GM21786 (cell line): ENCODE data around the gene CFAP43.

ENCODE experiments used
- ATAC-seq: cut with Tn5 transposase; IDR thresholded peaks from one replicate; pipeline ENCODE4 v1.9.1; 2021; ENCODE audit not compliant: unreplicated experiment

The CFAP43 gene

DNA sequence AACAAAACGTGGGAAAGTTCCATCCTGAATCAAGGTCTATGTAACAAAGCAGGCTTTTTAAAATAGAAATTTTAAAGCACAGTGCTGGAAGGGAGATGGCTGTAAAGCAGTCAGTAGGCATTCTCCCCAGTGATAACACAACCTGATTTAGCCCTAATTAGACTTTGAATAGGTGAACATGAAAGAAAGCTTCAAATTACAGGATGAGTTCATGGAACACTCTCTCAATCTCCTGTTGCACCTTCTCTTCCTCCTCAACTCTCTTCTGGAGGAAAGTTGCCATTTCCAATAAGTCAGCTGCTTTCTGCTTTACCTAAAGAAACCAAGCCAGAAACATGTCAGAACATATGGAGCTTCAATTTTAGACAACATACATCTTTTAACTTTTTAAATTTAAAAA is 90.1 kb downstream of the CFAP43 start:
- ATAC-seq = no peak

DNA sequence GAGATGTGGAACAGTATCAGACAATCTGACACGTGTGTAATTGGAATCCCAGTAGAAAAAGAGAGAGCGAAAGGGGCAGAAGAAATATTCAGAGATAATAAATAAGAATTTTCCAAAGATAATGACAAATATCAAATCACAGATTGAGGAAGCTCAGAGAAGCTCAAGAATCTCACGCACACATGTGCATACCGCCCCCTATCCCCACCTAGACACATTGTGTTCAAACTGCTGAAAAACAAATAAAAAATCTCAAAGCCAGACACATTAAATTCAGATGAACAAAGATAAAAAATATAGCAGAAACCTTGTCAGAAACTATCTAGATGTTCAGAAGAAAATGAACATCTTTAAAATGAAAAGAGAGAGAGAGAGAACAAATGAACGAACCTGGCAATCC is 92.9 kb downstream of the CFAP43 start:
- ATAC-seq = no peak

DNA sequence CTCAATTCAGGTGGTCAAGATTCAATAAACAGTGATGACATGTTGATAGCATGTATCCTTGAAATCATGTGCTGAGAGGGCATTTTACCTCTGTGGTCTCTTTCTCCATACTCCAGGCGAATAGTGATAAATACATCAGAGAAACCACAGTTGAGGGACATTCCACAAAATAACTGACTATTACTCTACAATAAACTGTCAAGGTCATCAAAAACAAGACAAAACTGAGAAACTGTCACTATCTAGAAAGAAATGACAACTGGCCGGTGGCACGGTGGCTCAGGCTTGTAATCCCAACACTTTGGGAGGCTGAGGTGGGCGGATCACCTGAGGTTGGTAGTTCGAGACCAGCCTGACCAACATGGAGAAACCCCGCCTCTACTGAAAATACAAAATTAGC is 94.0 kb downstream of the CFAP43 start:
- no peak for ATAC-seq

DNA sequence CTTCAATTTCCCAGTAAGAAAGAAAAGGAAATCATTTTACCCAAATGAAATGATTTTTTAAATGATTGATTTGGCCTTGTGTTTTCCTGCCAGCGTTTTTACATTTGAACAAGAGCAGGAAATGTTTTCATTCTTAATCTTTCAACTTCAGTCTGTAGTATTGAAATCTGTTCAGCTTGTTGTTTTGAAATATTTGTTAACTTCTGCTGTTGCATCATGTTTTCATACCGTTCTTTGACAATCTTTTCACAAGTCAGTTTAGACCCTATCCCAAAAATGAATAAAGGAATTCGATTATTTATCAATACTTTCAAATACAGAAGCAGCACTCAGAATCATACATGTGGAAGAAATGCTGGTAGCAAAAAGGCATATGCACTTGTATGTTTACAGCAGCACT is 102.1 kb downstream of the CFAP43 start:
- ATAC-seq = no peak

DNA sequence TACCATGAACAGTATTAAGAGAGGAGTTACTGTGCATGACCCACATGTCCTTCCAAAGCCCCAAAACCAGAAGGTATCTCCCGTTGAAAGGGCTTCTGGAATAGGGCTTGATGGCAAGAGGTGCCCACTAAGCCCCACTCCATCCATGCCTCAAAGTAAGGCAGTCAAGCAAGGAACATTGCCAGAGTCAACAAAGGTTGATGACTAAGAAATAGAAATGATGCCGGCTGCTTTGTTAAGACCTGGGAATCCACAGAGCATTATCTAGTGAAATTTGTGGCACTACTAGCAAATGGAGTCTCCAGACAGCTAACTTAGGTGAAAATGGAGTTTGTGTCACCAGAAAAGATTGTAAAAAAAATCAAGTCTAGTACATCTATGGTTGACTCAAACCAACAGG is 104.0 kb downstream of the CFAP43 start:
- no peak for ATAC-seq

DNA sequence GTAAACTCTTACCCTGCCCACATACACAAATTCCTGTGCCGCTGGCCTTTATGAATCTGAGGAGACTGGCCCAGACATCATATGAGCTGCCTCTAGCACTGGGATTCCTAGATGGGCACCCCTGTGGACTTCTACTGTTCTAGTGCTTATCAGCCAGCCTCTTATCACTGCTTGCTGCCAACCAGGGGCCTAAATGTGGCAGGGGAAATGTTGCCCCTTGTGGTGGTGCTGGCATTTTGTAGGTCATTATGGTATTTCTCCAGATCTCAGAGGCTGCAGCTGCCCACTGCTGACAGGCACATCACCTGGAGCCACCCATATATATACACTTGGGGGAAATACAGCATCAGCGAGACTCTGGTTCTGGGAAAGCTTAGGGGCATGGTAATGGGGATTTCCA is 104.8 kb downstream of the CFAP43 start:
- peak; percentile 69 for ATAC-seq

DNA sequence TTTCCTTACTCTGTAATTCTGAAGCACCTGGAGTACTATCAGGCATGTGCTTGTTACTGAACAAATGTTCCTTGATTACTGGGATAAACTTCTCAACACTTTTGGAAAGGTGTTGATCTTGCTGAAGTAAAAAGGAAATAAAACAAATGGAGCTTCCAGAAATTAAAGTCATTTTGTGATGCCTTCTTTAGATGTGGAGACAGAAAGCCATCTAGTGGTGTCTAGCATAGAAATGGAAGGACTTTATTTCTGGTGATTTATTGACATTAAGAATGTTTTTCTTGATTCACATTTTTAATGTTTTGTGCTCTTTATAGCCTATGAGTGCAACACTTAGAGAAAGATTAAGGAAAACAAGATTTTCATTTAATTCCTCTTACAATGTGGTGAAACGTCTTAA is 108.8 kb downstream of the CFAP43 start:
- ATAC-seq = no peak

DNA sequence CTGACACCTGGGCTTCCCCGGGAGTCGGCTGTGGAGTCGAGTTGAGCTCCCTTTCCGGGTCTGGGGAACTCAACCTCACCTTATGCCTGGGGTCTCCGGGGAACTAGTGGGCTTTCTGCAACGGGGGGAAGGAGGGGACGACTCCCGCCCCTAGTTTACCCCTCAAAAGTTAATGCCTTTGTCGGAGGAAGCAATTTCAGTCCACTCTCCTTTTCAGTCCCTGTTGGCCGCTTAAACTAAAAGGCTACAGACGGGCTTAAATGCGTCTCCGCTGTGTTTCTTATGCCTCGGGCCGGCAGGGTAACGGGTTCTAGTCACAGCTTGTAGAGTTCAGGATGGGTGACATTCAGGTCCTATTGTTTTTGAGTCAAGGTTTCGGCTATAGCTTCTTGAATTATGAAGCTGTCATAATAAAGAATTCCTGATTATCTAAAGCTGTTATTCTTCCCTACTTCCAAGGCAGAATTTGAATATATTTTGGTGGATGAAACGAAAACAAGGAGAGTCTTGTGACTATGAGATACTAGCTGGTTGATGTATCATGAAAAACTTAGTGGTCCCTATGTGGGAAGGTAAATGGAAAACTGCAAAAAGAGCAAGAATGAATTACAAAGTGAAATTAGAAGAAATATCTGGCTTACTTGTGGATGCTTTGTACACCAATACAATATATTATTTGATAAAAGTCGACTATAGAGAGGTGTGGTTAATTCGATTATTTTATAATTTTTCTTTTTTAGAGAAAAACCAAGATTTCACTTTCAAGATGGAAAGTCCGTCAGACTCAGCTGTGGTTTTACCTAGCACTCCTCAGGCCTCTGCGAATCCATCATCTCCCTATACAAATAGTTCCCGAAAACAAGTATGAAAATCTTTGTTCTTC is 109.7 kb downstream of the CFAP43 start:
- peak; percentile 1 for ATAC-seq

DNA sequence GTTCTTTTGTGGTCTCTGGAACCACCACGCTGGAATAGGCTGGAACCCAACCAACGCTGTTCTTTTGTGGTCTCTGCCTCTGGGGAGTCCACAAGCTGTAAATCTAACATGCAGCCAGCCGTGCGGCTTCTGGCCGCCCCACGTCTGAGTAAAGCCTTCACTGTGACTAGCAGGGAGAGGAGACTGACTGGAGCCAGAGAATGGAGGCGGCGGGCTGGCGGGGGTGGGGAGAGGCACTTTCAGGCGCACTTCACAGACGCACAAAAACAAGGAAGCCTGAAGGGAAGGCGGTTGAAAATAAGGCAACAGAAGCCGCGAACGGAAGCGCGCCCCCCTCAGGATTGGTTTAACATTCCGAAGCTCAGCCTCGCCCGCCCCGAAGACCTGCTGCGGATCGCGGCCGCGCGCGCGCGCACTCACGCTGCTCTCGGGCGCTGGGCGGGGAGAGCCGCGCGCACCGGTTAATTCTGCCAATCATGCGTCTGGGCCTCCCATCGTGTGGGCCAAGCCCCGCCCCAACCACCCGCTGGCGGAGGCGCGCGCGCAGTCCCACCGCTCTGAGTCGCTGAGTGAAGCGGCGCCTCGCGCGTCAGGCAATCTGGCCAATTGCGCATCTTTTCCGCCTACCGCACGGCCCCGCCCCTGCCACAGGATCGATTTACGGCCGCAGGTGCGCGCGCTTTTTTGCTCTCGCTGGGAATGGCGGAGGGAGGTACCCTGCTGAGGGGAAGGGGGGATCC is 110.5 kb downstream of the CFAP43 start, which contains the start of gene SFR1:
SFR1 (plus strand) TSS at position 687 of the 740 bp plus-strand sequence; CDS start at position 700, 13 bp downstream.
- ATAC-seq = peak; percentile 86

DNA sequence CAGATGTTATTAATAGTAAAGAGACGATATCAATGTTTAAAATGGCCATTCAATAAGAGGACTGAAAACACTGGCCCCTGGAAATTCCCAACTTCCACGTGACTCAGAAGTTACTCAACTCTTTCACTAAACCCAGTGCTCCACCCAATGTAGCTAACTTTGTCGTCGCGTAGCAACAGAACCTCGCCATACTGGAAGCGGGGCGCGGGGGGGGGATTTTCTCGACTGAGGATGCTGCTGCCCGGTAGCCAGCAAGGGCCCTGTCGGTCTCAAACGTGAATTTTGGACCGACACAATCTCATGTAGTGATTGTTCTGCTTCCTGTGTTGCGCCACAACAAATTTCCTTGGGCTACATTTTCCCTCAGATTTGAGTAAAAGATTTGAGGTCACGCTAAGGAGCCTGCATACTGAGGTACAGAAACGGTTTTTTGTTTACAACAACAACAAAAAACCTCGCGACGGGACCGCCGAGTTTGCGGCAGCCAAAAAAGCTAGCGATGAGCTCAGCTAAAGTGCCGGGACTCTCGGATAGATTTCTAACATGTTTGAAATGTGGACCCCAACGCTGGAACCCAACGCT is 111.2 kb downstream of the CFAP43 start:
- peak; percentile 34 for ATAC-seq

DNA sequence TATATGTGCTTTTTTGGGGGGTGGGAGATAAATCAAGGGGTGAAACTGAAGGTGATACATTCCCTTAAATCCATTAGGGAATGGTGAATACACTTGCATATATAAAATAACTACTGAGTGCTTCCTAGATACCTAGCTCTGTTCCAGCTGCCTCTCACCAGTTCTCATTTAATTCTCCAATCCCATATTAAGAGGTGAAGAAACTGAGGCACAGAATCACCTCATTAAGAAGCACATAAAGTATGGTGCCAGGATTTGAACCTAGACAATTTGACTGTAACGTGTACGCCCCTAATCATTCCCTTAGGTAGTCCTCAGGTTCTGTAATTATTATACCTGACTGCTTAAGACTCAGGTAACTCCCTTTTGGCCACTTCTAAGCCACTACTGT is 111.7 kb downstream of the CFAP43 start:
- no peak for ATAC-seq

DNA sequence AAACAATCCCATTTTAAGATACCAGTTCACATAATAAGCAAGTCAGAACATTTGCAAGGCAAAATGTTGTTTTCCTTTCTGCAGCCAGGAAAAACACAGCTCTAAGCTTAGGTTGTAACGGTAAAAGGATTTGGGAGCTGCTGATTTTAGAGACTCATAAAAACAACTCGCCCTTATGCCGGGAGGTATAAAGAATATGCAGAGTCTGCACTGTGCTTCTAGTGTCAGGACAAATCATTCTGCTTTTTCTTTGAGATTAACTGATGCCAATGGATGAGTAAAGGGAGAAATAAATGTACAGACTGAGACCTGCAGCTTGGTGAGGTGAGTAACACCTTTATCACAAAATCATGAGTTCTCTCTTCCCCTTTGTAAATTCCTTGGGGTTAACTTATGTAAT is 112.2 kb downstream of the CFAP43 start:
- no peak for ATAC-seq

DNA sequence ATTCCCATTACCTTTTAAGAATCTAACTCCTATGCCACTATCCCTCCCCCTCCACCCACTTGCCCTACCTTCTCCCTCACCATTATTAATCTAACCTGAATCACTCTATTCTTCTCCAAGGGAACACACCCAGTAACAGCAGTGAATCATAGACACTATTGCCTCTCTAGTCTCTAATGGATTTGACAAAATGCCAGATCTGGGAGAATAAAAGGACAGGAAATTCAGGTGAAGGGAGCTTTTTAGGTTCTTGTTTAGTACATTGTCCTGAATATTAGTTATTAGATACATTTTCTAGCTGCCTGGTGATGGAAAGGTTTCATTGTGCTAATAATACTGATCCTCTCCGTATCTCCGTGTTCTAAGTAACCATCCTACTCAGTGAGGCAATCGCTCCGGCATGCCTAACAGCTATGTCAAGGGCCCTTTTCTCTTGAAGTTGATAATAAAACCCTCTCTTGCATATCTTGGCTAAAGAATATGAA is 114.3 kb downstream of the CFAP43 start:
- ATAC-seq = no peak

DNA sequence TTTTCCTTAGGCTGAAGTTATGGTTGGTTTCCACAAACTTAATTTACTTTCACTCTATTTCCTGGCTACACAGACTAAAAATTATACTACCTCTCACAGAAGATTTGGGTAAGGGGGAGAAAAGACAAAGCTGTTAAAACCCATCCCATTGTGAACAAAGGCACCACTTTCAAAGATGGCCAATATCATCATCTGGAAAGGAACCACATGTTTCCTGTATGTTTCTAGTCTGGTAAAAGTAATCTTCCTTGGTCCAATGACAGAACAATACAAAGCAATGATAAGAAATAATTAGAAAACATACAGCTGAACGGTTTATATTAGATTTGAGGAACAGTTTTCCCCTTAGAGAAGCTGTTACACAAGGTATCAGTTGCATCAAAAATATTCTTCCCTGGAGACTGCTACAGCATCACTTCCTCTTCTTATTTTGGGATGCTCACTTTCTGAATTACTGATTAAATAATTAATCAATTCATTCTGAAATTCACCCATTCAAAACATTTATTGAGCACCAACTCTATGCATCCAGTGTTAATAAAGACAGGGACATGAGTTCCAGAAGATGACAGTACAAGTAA is 118.7 kb downstream of the CFAP43 start:
- ATAC-seq = no peak

DNA sequence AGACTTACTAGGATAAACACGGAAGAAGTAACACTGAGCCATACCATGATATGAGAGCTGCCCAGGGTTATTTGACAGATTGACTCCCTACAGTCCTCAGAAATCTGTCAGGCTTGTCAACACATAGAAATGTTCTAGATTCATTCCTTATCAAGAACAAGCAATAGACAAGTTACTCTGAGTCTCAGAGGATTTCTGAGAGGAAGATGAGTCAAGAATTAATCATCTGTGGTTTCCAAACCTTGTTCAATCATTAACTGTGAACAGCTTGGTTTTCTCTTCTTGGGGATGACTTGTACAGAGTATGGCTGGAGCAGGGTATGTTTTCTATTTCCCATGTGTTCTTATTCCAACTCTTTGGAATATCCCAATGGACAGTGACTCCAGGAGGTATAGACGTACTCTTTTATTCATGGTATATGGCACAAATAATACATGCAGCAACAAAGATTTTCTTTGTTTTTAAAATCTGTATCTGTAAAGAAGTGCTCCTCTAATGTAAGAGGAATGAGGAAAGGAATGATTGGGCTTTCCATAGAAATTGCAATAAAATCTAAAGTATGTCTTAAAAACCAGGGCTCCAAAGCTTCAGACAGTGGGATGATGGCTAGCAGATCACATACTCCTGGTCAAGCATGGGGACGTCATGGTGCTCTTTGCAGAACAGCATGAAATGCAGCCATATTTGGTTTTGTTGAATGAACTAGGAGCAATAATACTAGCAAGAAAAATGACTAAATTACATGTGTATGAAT is 122.1 kb downstream of the CFAP43 start:
- peak; percentile 94 for ATAC-seq

DNA sequence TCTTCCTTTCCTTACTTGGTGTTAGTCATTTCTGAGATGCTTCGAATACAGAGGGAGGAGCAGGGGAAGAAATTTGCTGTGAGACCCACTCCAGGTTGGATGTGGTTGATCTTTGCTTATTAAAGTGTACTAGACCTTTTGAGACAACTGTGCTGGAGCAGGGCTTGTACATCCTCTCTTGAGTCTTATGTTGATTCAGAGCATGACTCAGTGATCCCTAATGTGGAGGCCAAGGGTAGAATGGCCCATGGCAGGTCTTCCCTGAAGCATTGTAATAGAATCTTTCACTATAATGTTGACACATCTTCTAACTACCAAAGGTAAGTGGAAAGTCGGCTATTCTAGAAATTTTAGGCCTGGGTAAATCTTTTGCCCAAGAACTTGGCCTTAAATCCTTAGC is 127.2 kb downstream of the CFAP43 start:
- ATAC-seq = no peak

DNA sequence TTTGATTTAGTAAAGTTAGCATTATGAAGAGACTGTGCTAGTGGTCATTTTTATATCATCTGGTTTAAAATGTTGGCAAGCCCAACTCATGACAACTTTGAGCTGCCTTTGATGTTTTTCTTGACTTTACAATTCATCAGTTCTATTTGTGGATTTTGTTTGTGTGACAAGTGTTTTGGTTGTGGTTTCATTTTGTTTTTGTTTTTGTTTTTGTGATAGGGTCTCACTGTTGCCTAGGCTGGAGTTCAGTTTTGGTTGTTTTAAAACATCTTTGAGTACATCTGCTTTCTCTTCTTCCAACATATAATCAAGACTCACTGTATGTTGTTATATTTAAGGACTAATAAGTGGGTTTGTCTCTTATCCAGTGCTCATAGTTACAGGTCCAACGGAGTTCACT is 127.7 kb downstream of the CFAP43 start:
- no peak for ATAC-seq

DNA sequence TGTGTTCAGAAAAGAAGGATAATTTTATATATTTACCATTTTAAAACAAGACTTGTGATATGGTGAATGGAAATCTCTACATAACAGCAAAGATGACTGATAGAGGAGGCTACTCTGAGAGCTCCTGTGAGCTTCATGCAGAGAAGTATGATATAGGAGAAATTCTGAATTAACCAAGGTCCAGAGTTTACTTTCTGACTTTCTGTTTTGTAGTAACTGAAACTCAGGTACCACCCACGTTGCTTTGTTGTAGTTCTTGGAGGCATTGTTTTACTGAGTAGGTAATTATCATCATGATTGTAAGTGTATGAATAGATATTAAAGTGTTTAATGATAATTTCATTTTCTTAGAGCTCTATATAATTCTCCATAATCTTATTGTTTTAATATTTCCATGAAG is 128.2 kb downstream of the CFAP43 start:
- no peak for ATAC-seq

DNA sequence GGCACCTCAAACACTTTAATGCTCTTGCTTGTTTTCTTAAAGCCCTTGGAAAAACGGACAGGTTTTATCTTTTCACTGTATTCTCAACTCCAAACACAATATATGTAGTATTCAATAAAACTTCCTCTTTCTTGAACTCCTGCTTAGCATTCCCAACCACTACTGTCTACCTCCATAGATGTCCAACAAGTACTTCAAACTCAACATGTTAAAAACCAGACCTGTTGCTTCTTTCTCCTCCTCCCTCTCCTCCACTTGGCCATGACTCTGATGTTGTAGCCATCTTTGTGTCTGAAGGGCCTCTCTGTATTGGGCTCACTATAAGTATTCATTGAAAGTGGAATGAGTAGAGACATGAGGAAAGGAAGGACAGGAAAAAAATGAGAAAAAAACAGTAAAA is 130.3 kb downstream of the CFAP43 start:
- no peak for ATAC-seq

DNA sequence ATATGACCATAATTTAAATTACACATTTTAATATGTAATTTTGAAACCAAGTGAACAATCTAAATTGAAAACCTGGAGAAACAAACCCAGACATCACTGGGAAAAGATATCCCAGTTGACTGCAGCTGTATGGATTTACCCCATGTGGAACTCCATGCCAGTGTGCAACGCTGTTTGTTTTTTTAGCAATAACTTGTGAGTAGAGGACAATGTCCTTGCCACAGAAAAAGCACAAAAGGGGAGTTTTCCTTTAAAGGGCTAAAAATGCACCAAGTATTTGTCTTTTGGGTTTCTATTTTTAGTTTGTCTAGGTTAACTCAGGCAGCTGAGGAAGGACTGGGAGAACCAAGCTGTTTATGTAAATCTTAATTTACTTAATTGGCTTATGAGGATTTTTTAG is 131.4 kb downstream of the CFAP43 start:
- no peak for ATAC-seq

DNA sequence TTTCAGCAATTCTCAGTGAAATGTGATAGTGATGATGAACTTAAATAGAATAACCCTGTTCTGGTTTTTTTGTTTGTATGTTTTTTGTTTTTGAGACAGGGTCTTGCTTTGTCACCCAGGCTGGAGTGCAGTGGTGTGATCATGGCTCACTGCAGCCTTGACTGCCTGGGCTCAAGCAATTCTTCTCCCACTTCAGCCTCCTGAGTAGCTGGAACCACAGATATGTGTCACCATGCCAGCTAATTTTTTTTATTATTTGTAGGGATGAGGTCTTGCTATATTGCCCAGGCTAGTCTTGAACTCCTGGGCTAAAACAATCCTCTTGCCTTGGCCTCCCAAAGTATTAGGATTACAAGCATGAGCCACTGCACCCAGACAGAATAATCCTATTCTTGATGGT is 132.2 kb downstream of the CFAP43 start:
- ATAC-seq = no peak
